ENCODE measurements around the gene CCNL2. TPM values are rescaled to one million over a fixed set of nuclear protein-coding genes. Genes with fewer than 3 reads are reported as not detected.

Gene CCNL2
- total and polyA plus RNA-seq, 2 experiments from 2014 or later, result 230 to 301 TPM

- Histone ChIP-seq H3K4me3 (no peak overlapping the region), H3K36me3 (no peaks in the 10 kb centered on the region), H3K27me3 (peaks cover 12% of the 10 kb centered on the region), H3K4me1 (ENCODE audit: low read depth) (peaks cover 40% of the 10 kb centered on the region), H3K27ac (no peak overlapping the region), H3K9me3 (ENCODE audit: low read depth) (no peaks in the 10 kb centered on the region)
- DNase-seq (ENCODE audit: low read depth in 1 of 2, low spot score in 1 of 2), result no peak
- TF ChIP-seq CTCF (IDR thresholded peaks at IDR 0.05; ENCODE audit: low read depth, low read length), result no peak
Observed at GRCh38 chr1:1356166-1356795, 42.9 kb downstream of the CCNL2 start.

- H3K36me3 ChIP-seq, result no peaks in the 10 kb centered on the region
- TF ChIP-seq CTCF (IDR thresholded peaks at IDR 0.05; ENCODE audit: low read depth, low read length), result no peak
- H3K4me1 ChIP-seq (ENCODE audit: low read depth), result peaks cover 34% of the 10 kb centered on the region
- peaks cover 12% of the 10 kb centered on the region for H3K27me3 ChIP-seq
- DNase-seq (ENCODE audit: low read depth in 1 of 2, low spot score in 1 of 2), result peak; percentile 28 to 50
- no peaks in the 10 kb centered on the region for H3K9me3 ChIP-seq (ENCODE audit: low read depth)
- H3K27ac ChIP-seq, result no peak overlapping the region
- peak overlapping the region; percentile 7 for H3K4me3 ChIP-seq
Observed at GRCh38 chr1:1355416-1355815, 43.7 kb downstream of the CCNL2 start.

GRCh38 chr1:1354271-1355247 lies 44.6 kb downstream of the CCNL2 start:
- peak overlapping the region; percentile 7 for H3K4me3 ChIP-seq
- H3K27ac ChIP-seq, result no peak overlapping the region
- no peaks in the 10 kb centered on the region for H3K9me3 ChIP-seq (ENCODE audit: low read depth)
- no peak for TF ChIP-seq CTCF (IDR thresholded peaks at IDR 0.05; ENCODE audit: low read depth, low read length)
- no peaks in the 10 kb centered on the region for H3K36me3 ChIP-seq
- H3K27me3 ChIP-seq, result peaks cover 12% of the 10 kb centered on the region
- DNase-seq (ENCODE audit: low read depth in 1 of 2, low spot score in 1 of 2), result no peak
- H3K4me1 ChIP-seq (ENCODE audit: low read depth), result peaks cover 25% of the 10 kb centered on the region

- no peak for TF ChIP-seq CTCF (IDR thresholded peaks at IDR 0.05; ENCODE audit: low read depth, low read length)
Observed at GRCh38 chr1:1353389-1354151, 45.6 kb downstream of the CCNL2 start.

GRCh38 chr1:1352786-1353388 lies 46.2 kb downstream of the CCNL2 start:
- Histone ChIP-seq H3K36me3 (no peaks in the 10 kb centered on the region), H3K27ac (no peak overlapping the region), H3K4me3 (no peak overlapping the region), H3K9me3 (ENCODE audit: low read depth) (no peaks in the 10 kb centered on the region), H3K4me1 (ENCODE audit: low read depth) (peaks cover 12% of the 10 kb centered on the region), H3K27me3 (peaks cover 12% of the 10 kb centered on the region)
- no peak for TF ChIP-seq CTCF (IDR thresholded peaks at IDR 0.05; ENCODE audit: low read depth, low read length)
- DNase-seq (ENCODE audit: low read depth in 1 of 2, low spot score in 1 of 2), result no peak

More at GRCh38 chr1:1353389-1354151, 45.6 kb downstream of the CCNL2 start:
- Histone ChIP-seq H3K36me3 (no peaks in the 10 kb centered on the region), H3K9me3 (ENCODE audit: low read depth) (no peaks in the 10 kb centered on the region), H3K27me3 (peaks cover 12% of the 10 kb centered on the region), H3K27ac (no peak overlapping the region), H3K4me3 (no peak overlapping the region), H3K4me1 (ENCODE audit: low read depth) (peaks cover 19% of the 10 kb centered on the region)
- no peak for DNase-seq (ENCODE audit: low read depth in 1 of 2, low spot score in 1 of 2)

Data from cardiac muscle cell (in vitro differentiated cells and primary cell).